ENCODE results near the gene CFAP97D2.
"Not testable (repeated sequence)": the region's sequence is repeated elsewhere in the genome, so short reads cannot be mapped to it uniquely, and the experiment has no call there.

Gene CFAP97D2

GRCh38 chr13:114237415-114238112 is 58.5 kb downstream of the CFAP97D2 start:
- DNase-seq, result no peak

GRCh38 chr13:114241918-114242317 is 62.9 kb downstream of the CFAP97D2 start:
- DNase-seq, result no peak

GRCh38 chr13:114243971-114244370 is 64.9 kb downstream of the CFAP97D2 start:
- no peak for DNase-seq

GRCh38 chr13:114244637-114245036 is 65.6 kb downstream of the CFAP97D2 start:
- no peak for DNase-seq

GRCh38 chr13:114248011-114248410 is 69.0 kb downstream of the CFAP97D2 start:
- no peak for DNase-seq

GRCh38 chr13:114249077-114249476 is 70.0 kb downstream of the CFAP97D2 start:
- no peak for DNase-seq

GRCh38 chr13:114251639-114252440 is 72.8 kb downstream of the CFAP97D2 start:
- not testable (repeated sequence) for DNase-seq

GRCh38 chr13:114256547-114256946 is 77.5 kb downstream of the CFAP97D2 start:
- DNase-seq, result no peak

GRCh38 chr13:114257014-114257413 is 78.0 kb downstream of the CFAP97D2 start:
- no peak for DNase-seq

GRCh38 chr13:114258589-114258988 is 79.5 kb downstream of the CFAP97D2 start:
- DNase-seq, result no peak

GRCh38 chr13:114259374-114259773 is 80.3 kb downstream of the CFAP97D2 start:
- no peak for DNase-seq

- DNase-seq, result no peak
These were observed 80.9 kb downstream of the CFAP97D2 start for GRCh38 chr13:114259974-114260373.

- DNase-seq, result no peak
These were observed 81.8 kb downstream of the CFAP97D2 start for GRCh38 chr13:114260814-114261213.

- DNase-seq, result no peak
These were observed 82.4 kb downstream of the CFAP97D2 start for GRCh38 chr13:114261328-114261965.

GRCh38 chr13:114263578-114263977 is 84.5 kb downstream of the CFAP97D2 start:
- DNase-seq, result peak; percentile 52

GRCh38 chr13:114264313-114264712 is 85.3 kb downstream of the CFAP97D2 start:
- not testable (repeated sequence) for DNase-seq

- DNase-seq, result no peak
These were observed 86.0 kb downstream of the CFAP97D2 start for GRCh38 chr13:114264886-114265611.

GRCh38 chr13:114266241-114266640 is 87.2 kb downstream of the CFAP97D2 start:
- no peak for DNase-seq

- DNase-seq, result no peak
These were observed 89.6 kb downstream of the CFAP97D2 start for GRCh38 chr13:114268344-114269280.

- no peak for DNase-seq
These were observed 90.3 kb downstream of the CFAP97D2 start for GRCh38 chr13:114269281-114269770.

Data from DMS79 treated with DMSO at 0.1 percent for 48 hours (cell line).